ENCODE measurements around the gene TTLL5.

The TTLL5 gene, protein sequence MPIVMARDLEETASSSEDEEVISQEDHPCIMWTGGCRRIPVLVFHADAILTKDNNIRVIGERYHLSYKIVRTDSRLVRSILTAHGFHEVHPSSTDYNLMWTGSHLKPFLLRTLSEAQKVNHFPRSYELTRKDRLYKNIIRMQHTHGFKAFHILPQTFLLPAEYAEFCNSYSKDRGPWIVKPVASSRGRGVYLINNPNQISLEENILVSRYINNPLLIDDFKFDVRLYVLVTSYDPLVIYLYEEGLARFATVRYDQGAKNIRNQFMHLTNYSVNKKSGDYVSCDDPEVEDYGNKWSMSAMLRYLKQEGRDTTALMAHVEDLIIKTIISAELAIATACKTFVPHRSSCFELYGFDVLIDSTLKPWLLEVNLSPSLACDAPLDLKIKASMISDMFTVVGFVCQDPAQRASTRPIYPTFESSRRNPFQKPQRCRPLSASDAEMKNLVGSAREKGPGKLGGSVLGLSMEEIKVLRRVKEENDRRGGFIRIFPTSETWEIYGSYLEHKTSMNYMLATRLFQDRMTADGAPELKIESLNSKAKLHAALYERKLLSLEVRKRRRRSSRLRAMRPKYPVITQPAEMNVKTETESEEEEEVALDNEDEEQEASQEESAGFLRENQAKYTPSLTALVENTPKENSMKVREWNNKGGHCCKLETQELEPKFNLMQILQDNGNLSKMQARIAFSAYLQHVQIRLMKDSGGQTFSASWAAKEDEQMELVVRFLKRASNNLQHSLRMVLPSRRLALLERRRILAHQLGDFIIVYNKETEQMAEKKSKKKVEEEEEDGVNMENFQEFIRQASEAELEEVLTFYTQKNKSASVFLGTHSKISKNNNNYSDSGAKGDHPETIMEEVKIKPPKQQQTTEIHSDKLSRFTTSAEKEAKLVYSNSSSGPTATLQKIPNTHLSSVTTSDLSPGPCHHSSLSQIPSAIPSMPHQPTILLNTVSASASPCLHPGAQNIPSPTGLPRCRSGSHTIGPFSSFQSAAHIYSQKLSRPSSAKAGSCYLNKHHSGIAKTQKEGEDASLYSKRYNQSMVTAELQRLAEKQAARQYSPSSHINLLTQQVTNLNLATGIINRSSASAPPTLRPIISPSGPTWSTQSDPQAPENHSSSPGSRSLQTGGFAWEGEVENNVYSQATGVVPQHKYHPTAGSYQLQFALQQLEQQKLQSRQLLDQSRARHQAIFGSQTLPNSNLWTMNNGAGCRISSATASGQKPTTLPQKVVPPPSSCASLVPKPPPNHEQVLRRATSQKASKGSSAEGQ (N-terminal part only)

DNA sequence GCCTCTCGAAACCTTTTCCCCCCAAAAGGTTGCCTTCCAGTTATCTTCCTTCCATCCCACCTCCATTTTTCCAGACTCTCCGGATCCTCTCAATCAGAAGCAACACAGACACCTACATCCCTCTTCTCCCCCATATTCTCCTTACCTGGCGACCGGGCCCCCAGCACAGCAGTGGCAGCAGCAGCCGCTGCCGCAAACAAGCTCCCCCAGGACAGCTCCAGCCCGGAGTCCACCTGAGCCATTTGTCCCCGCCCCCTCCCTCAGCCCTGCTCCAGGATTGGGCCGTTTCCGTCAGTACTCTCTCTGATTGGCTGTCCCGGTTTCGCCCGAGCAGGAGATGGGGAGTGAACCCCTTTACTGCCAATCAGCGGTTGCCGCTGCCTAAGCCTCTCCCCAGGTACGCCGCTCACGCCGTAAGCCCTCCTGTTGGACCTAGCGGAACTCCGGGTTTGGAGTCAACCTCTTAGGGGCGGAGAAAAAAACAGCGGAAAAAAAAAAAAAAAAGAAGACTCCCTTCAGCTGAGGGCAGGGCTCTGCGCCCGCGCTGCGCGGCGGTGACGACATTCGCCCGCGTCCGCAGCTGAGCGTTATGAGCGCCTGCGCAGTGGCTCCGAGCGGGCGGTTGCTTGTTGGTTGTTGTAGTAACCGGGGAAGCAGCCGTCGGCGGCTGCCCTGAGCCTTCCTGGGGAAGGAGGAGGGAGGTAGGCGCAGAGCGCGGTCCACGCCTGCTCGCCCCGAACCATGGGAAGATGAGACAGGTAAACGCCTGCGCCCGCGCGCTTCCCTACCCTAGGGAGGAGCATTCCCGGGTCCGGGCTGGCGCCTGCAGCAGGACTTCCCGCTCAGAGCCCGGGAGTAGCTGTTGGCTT, at the start of gene TTLL5, which contains the start of gene ERG28:
Gene TTLL5, plus strand, starts transcription at position 617 of the 869 bp plus-strand sequence. CDS start 1,904 bp downstream, outside the sequence.
Gene ERG28, minus strand, starts transcription at position 247 of the 869 bp plus-strand sequence. CDS start 3,374 bp downstream, outside the sequence.
- peak; percentile 98 for DNase-seq

DNA sequence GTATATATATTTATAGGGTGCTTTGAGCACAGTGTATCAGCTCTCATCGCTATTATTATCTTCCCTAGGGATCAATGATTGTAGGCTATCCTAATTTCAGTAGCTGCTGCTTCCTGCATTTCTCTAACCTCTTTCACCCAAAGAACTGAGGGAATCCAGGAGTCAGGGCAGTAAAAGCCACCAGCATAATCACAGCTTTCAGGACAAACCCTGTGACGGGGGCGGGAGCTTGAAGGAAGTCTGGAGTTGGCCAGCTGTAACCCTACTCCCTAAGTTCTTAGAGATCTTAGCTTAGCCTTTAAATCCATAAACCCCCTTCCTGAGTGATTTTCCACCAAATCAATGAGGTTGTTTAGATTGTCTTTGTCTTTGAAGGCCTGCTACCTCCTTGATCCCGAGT, 48.9 kb upstream of the TTLL5 start:
- DNase-seq = no peak

DNA sequence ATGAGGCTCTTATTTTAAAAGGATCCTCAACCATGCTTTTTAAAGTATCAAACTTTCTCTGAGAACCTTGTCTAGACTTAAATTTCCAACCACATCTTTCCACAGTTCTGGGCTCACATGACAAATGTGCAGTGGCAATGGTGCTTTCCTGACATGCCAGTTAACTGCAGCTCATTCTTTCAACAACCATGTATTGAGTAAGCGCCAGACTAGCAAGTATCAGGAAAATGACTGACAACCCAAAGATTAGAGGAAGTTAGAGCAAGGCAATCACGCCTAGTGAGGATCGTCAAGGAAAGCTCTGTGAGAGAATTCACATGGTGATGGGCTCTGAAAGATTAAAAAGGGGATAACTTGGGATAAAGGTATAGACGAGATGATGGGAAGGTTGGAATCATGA, 46.9 kb upstream of the TTLL5 start:
- DNase-seq = no peak

DNA sequence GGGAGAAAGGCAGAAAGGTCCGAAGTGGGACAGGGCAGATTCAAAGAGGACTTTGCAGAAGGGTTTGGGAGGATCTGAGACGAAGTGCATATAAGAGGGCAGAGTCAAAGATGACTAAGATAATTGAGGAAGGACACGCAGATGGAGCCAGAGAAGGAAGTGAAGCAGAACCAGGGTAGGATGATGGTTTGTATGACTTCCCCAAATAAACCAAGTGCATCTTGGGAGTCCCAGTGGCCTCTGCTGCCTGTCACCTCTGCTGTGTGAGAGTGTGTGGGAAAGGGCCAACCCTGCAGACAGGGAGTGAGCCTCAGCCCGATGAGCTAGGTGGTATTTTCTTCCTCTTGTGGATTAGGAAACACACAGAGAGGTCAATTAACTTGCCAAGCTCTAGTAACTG, 45.8 kb upstream of the TTLL5 start:
- peak; percentile 15 for DNase-seq

DNA sequence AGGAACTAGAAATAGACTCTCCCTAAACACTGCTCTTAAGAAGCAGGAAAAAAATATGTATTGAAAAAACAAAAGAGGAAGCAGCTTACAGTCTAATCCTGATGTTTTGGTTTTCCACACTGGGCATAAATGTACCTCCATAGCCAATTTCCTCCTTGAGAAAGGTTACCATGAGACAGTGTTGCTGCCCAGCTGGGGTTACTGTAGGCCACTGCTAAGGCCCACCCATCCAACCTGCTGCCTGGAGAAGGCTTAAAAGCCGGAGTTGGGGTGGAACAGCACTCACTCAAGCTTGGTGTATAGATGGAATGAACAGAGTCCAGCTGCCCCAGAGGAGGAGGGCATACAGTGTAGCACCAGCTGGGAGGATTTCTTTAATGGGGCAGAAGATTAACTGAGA, 41.5 kb upstream of the TTLL5 start:
- no peak for DNase-seq

DNA sequence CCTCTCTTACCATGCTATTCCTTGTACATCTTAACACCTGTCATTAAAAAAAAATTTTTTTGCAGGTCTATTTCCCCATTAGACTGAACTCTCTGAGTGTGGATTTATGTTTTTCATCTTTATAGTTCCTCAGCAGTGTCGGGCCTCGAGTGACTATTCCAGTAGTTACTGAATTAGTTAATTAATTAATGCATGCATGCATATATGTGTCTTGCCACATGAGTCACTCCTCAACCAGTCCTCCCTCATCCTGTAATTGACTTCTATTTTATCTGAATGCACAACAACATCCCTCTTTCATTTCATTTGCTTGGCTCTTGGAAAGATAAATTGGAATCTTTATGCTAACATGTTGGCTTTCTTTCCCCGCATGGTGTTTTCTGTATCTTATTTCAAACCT, 36.0 kb upstream of the TTLL5 start:
- DNase-seq = no peak

DNA sequence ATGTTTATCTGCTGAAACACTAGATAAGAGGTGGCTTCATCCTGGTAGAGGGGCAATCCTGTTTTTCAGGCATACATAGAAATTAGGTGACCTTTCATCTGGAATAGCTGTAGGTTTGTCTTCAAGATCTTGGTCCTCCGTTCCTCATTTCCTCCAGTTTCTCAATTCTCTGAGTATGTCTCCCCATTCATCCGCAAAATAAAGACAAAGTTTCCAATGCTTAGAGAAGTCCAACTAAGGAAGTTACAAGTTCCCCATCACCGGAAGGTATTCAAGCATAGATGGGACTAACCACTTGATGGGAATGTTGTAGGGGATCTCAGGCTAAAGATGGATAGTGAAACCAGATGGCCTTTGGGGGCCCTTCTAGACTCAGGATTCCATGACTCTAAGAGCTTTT, 34.6 kb upstream of the TTLL5 start:
- no peak for DNase-seq

DNA sequence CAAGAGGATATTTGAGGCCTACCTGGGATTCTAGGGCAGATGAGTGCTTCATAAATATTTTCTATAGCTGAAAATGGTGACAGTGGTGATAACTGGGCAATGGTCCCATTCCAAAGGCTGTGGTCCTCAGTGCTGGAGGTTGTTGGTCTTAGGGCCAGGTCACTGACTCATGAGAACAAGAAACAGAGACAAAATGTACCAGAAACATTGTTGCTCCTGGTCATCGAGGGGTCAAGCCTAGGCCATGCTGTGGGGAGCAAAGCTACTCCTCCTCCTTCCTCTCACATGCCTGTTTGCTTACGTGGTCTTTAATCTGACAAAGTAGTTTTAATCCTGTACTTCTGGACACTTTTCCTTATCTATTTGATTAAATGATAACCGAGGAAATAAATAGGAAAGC, 34.2 kb upstream of the TTLL5 start:
- no peak for DNase-seq

DNA sequence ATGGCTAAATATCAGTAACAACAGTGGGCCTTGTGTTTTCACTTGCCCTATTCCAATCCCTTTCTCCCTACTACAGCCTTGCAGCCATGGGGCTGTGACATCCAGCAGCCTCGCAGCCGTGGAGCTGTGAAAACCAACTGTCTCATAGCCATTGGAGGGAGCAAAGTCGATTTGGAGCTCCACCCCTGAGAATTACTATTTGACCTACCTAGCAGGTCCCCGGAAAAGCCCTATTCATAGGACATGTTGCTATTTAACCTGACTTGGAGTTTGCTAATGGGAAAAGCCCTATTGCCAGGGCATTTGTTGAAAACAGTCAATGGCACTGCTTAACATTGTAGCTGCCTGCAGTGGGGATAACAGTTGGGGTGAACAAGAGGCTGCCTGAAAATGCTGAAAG, 33.6 kb upstream of the TTLL5 start:
- DNase-seq = no peak

DNA sequence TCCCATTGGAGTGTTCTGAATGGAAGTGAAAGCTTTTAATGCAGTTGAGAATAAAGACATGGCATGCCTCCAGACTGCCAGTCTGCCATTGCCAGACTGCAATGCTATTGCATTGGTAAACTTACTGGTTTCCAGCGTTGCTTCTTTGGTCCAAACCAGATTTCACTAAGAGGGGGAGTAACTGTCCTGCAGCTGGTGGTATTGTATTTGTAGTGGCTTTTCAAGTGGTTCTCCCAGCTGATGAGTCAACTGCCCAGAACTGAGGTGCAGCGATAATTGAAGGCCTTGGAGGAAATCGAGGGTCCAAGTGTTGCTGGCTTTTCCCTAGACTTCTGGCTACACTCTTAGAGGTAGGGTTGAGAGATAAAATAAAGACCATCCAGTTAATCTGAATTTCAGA, 32.2 kb upstream of the TTLL5 start:
- no peak for DNase-seq

DNA sequence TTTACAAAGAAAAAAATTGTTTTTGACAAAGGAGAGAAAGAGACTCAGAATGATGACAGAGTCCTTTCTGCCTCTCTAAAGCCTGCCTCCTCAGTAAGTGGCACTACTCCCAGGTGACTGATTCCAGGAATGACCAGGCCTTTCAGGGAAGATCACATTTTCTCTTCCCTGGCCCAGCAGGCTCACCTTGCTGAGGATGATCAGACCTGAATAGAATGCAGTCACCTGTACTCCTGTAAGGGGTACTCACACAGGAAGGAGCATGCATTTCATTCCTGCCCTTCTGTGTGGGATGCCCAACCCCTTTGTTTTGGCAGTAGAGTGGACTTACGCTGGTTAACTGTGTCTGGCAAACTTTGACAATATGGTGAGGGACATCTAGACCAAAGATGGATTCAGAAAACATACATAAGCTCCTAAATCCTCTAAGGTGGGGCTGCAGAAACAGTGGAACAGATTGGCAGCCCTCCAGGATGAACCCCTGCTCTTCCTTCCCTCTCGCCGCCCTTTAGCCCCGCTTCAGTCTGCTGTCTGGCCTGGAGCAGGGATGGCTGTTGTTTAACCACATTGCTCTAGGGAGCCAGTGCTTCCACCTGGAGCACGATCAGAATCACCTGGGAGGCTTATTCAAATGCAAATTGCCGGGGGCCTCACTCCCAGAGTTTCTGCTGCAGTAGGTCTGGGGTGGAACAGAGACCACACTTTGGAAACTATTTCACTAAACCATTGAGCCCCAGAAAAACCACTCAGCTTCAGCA, 30.2 kb upstream of the TTLL5 start:
- DNase-seq = no peak

DNA sequence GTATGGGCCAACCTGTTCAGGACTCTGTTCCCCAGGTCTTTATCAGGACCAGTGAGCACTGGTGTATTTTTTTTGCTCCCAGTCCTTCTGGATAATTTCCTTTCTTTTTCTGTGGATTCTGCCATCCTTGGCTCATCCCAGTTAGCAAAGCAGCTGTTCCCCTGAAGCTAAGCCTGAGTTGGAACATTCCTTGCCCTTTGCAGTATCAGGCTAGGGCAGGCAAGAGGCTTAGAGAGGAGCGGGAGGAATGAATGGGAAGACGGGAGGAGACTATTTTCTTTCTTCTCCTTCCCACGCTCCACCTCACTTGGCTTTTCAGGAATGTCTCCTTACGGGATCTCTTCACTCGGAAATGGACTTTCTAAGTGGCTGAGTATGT, 29.6 kb upstream of the TTLL5 start:
- DNase-seq = no peak

DNA sequence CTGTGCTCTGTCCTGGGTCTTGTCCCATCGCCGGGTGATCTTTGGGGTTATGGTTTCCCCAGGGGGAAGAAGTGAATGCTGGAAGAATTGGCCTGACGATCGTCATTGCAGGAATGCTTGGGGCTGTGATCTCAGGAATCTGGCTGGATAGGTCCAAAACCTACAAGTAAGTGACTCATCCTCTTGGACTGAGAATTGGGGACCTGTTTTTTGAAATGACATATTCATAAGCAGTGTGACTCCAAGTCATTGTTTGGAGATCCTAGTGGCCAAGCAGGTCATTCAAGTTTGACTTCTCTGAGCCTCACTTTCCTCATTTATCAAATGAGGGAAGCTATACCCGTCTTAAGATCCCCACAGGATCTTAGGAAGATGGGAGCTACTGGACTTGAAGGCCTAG, 26.2 kb upstream of the TTLL5 start:
- no peak for DNase-seq

DNA sequence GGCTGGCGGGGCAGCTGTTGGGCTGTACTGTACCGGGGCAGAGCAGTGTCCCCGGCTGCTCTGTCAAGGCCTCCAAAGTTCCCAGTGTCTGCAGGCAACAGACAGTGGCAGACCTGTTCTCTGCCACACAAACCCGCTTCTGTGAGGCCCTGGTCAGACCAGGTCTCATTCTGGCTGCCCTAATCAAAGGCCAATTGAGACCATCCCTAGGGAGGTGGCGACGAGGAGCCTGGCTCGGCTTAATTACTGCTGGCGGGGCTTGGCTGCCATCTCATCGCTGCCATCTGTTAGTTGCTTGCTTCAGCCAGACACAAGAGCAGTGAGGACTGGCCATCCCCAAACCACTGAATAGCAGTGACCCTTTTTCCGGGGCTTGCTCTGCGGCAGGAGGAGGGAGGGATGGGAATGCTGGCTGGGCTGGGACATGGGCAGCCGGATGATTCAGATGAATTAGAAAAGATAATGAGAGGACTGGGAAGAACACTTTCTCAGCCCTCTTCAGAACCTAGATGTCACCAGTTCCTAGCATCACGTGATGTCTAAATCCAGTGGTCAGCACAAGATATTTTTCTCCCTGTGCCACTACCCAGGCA, 24.9 kb upstream of the TTLL5 start:
- no peak for DNase-seq

DNA sequence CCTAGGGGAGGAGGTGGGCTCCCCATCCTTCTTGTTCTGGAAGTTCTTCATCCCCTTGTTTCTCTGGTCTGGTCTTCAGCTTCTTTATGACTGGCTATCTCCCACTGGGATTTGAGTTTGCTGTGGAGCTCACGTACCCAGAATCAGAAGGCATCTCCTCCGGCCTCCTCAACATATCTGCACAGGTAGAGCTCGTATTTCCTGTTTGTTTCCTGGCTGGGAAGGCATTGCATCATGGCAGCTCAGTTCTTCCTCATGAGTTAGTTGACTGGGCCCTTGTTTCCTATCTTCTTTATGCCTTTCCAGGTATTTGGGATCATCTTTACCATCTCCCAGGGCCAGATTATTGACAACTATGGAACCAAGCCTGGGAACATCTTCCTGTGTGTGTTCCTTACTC, 20.2 kb upstream of the TTLL5 start:
- no peak for DNase-seq

DNA sequence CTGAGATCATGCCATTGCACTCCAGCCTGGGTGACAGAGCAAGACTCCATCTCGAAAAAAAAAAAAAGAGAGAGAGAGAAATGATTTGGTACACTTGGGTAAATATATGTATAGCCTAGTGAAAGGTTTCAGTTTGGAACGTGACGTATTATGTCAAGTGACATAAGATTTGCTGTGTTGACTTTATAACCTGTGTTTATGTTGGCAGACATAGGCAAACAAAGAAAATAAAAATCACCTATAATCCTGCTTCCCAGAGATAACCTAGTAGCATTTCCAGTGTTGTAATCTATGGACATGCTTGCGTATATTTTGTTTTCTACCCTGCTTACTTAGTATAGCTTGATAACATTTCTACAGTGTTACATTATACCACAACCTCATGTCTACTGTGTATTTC, 17.1 kb upstream of the TTLL5 start:
- no peak for DNase-seq

DNA sequence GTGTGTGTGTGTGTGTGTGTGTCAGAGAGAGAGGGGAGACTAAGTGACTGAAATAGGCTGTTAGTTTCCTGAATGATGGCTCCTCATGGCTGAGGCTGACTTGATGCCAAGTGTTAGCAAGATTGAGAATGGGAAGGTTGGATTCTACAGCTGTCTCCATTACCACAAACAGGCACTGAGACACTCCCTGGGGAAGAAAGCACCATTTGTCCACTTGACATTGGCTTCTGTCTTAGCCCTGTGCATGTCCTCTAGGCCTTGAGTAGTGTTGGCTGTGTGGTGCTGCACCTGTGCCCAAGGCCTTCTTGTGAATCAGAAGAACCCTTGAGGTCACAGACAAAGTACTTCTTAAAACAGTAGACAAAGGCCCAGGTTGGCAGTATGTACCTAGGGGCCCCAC, 16.0 kb upstream of the TTLL5 start:
- no peak for DNase-seq

DNA sequence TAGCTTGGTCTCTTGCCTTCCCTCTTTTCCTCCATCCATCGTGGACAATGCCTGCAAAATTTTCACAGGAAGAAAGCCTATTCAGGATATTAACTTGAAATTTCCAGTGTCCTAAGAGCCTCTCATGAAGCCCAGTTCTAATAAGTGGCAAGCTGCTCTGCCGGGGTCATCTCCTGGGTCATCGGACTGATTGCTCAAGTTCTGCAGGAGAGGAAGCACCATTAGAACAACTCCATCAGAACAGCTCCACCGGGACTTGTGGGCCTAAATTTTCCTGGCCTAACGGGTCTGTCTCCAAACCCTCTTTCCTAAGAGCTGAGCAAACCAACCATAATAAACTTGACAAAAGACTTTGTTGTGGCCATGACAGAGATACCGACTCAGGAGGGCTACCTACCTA, 14.3 kb upstream of the TTLL5 start:
- no peak for DNase-seq

DNA sequence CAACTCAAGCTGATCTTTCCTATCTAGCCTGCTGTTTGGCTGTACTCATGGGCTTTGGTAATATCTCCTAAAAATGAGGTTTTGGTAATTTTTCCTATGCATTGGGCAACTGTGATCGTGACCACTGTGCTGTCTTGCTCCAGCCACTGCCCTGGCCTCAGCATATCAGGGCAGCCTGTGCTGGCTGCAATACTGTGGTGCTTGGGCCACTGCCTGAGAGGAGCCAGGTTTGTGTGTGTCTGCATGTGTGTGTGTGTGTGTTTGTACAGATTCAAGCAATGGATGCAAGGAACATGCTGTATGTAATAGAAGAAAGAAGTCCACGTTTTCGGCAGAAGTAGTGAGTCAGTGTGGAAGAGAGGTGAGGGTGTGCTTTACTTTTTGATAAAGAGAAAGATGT, 13.4 kb upstream of the TTLL5 start:
- DNase-seq = no peak

DNA sequence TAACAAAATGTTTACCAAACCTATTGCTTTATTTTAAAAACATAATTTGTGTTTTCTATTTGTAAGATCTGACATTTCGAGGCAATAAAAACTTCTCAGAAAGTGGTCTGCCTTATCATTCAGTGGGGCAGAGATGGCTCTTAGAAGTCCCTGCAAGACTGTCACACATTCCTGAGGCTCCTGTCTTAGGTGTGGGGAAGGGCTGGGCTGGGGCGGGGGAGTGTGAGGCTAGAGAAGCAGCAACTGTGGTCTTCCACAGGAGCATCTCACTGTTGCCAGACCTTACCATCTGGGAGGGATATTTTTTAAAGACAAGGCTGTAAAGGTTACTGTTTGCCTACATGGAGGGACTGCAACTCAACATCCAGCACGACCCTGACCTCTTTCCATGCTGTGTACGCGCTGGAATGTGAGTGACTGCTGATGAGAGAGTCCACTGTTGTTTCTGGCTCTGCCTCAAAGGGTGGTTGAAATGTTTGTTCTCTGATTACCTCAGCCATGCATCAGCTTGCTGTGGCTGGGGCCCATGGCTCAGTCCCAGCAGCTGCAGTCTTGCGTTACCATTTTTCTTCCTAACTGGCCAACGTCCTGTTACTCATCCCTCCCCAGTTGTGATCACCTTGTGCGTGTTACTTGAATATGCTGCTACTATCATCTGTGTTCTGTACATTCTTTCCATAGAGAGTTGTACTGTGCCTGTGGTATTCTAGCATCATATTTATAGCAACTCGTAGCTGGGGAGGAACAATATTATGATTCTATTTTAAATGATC, 12.8 kb upstream of the TTLL5 start:
- DNase-seq = no peak

Data from CD4-positive, alpha-beta T cell treated with Interleukin-4 for 4 hours (primary cell).